ENCODE results near the gene GLMP.

DNA sequence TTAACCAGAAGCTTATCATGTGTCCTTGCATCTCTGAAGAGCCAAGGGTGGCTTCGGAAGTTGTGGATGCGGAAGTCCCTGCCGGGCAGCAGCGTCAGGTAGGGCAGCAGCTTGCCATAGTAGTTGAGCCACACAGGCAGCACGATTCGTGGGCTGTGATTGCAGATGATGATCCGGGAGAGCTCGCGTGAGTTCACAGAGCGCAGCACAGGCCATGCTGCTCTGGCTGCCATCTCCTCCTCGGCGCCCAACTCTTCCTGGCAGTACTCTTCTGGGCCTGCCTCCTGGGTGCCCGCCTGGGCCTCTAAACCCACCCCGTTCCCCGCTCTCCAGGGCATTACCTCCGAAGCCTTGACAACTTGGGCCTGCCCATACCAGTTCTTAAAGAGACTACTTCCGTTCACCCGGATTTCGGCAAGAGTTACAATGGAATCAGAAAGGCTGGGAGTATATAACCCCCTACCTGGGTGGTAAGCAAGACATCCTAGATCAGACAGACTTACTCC is 3.4 kb upstream of the GLMP start, which contains the start of gene VHLL:
- TF ChIP-seq, protein P1, sequence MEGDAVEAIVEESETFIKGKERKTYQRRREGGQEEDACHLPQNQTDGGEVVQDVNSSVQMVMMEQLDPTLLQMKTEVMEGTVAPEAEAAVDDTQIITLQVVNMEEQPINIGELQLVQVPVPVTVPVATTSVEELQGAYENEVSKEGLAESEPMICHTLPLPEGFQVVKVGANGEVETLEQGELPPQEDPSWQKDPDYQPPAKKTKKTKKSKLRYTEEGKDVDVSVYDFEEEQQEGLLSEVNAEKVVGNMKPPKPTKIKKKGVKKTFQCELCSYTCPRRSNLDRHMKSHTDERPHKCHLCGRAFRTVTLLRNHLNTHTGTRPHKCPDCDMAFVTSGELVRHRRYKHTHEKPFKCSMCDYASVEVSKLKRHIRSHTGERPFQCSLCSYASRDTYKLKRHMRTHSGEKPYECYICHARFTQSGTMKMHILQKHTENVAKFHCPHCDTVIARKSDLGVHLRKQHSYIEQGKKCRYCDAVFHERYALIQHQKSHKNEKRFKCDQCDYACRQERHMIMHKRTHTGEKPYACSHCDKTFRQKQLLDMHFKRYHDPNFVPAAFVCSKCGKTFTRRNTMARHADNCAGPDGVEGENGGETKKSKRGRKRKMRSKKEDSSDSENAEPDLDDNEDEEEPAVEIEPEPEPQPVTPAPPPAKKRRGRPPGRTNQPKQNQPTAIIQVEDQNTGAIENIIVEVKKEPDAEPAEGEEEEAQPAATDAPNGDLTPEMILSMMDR (IDR thresholded peaks at IDR 0.05): no peak
- TF ChIP-seq EP300 (IDR thresholded peaks at IDR 0.05) (no peak), POLR2A (IDR thresholded peaks at IDR 0.05; ENCODE audit: low read depth) (no peak)
